LNCaP clone FGC (cell line): ENCODE results near the gene FUNDC2.

Experiments used
- DNase-seq: peaks from one replicate; pipeline ENCODE4 v3.0.0-alpha.2; 2011; ENCODE audit warnings: low read depth
- H3K4me3 ChIP-seq: 2 replicates; pipeline ENCODE4 v1.5.1; 2011; ENCODE audit warnings: mild to moderate bottlenecking, low read depth, low read length, control low read depth
- CTCF ChIP-seq: IDR thresholded peaks from 2 replicates; pipeline ENCODE4 v1.5.1; 2012; ENCODE audit warnings: mild to moderate bottlenecking; ENCODE audit not compliant: control insufficient read depth, insufficient read depth; ENCODE audit errors: extremely low read depth

FUNDC2 gene

GRCh38 chrX:155094468-155095061 is 67.9 kb downstream of the FUNDC2 start:
- DNase-seq = no peak
- TF ChIP-seq CTCF = peak; percentile 50; the same call in 1 of the 2 replicates
- no peak overlapping the region for H3K4me3 ChIP-seq

- no peak for DNase-seq
- TF ChIP-seq CTCF = no peak
- no peak overlapping the region for H3K4me3 ChIP-seq
These were observed 79.3 kb downstream of the FUNDC2 start for GRCh38 chrX:155105919-155106318.

- TF ChIP-seq CTCF = no peak
- no peak for DNase-seq
- H3K4me3 ChIP-seq = no peak overlapping the region
These were observed 81.8 kb downstream of the FUNDC2 start for GRCh38 chrX:155108427-155108826.
